Mucosa of descending colon (tissue), 3 donors: ENCODE data around the gene EPHX1. TPM values are rescaled to one million over a fixed set of nuclear protein-coding genes. Genes with fewer than 3 reads are reported as not detected.

Experiments used
- ATAC-seq: fragments of 200-7000 bp; cut with Tn5 transposase; one replicate; pipeline ENCODE4 v1.9.1; 2020; ENCODE audit warnings: mild to moderate bottlenecking, moderate library complexity
- DNase-seq, 3 donors: peaks; one replicate each; pipeline ENCODE4 v3.0.0-alpha.2; 2020
- H3K36me3 ChIP-seq: fragments of 200-600 bp; one replicate; pipeline ENCODE4 v1.8.0; 2021; ENCODE audit warnings: low read depth, mild to moderate bottlenecking
- H3K4me1 ChIP-seq: fragments of 200-600 bp; one replicate; pipeline ENCODE4 v1.8.0; 2021; ENCODE audit warnings: low read depth, mild to moderate bottlenecking
- H3K4me3 ChIP-seq: fragments of 200-600 bp; one replicate; pipeline ENCODE4 v1.8.0; 2021; ENCODE audit warnings: mild to moderate bottlenecking
- H3K9me3 ChIP-seq: fragments of 200-600 bp; one replicate; pipeline ENCODE4 v1.8.0; 2021; ENCODE audit warnings: mild to moderate bottlenecking
- CTCF ChIP-seq: fragments of 200-600 bp; IDR thresholded peaks from one replicate; pipeline ENCODE4 v1.8.0; 2022; ENCODE audit warnings: antibody characterized with exemption, mild to moderate bottlenecking
- intact Hi-C, 2 donors: fragments of 100-400 bp; cut with DNase I in 1 of 2; cut with micrococcal nuclease in 1 of 2; formaldehyde crosslinking; loops; one replicate each; pipeline versions ENCODE4 v1.11.0 to v1.11.1; 2022; cut with DNase I, micrococcal nuclease
- total RNA-seq, 3 donors: library from RNA; stranded (reverse); fragmentation: NEBNext Ultra II Directional in 2 of 3; extraction: Animal tissue kit (Norgen Biotek cat#: 25700) in 2 of 3; gene quantifications; one replicate each; pipeline versions ENCODE4 v1.2.1 to v1.2.4, GENCODE V29; 2021 to 2023
- donor health status: DM: no; HTN: no; CAD: no; lungs with moderate emphysema.
- donor health status: DM: no; HTN: no; CAD: no.
- donor health status: DM: no; HTN: yes; CAD: no.

EPHX1 gene
- total RNA-seq, 3 donors from 2014 or later = 48.8 to 86.3 (median 68.0) TPM

GRCh38 chr1:225851805-225852204 is 41.9 kb downstream of the EPHX1 start:
- intact Hi-C loops = no loop called here
- no peak for DNase-seq

GRCh38 chr1:225852413-225853124 is 42.6 kb downstream of the EPHX1 start:
- H3K36me3 ChIP-seq = no peaks in the 10 kb centered on the region
- peak in 1 of 3 donors; percentile 42 for DNase-seq
- no peaks in the 10 kb centered on the region for H3K9me3 ChIP-seq
- intact Hi-C loops = no loop called here
- ATAC-seq = no peak
- H3K4me1 ChIP-seq = peaks cover 12% of the 10 kb centered on the region
- no peak overlapping the region for H3K4me3 ChIP-seq
- TF ChIP-seq CTCF = no peak

More at GRCh38 chr1:225851805-225852204, 41.9 kb downstream of the EPHX1 start:
- ATAC-seq = no peak
- TF ChIP-seq CTCF = no peak
- H3K36me3 ChIP-seq = peaks cover under 1% of the 10 kb centered on the region
- H3K4me1 ChIP-seq = peaks cover 14% of the 10 kb centered on the region
- no peaks in the 10 kb centered on the region for H3K9me3 ChIP-seq
- no peak overlapping the region for H3K4me3 ChIP-seq

GRCh38 chr1:225853441-225853840 is 43.5 kb downstream of the EPHX1 start:
- ATAC-seq = no peak
- DNase-seq = peak in 1 of 3 donors; percentile 29
- peaks cover 3% of the 10 kb centered on the region for H3K4me1 ChIP-seq
- H3K4me3 ChIP-seq = no peak overlapping the region
- no peaks in the 10 kb centered on the region for H3K36me3 ChIP-seq
- intact Hi-C loops = no loop called here
- H3K9me3 ChIP-seq = no peaks in the 10 kb centered on the region
- TF ChIP-seq CTCF = no peak

GRCh38 chr1:225855503-225856300 is 45.8 kb downstream of the EPHX1 start:
- TF ChIP-seq CTCF = no peak
- Histone ChIP-seq H3K4me1 (no peaks in the 10 kb centered on the region), H3K4me3 (no peak overlapping the region), H3K9me3 (no peaks in the 10 kb centered on the region), H3K36me3 (no peaks in the 10 kb centered on the region)
- ATAC-seq = no peak
- DNase-seq = peak in 1 of 3 donors; percentile 36
- intact Hi-C loops = no loop called here

GRCh38 chr1:225857256-225857655 is 47.3 kb downstream of the EPHX1 start:
- Histone ChIP-seq H3K4me1 (no peaks in the 10 kb centered on the region), H3K9me3 (no peaks in the 10 kb centered on the region), H3K4me3 (no peak overlapping the region), H3K36me3 (no peaks in the 10 kb centered on the region)
- intact Hi-C loops = no loop called here
- no peak for ATAC-seq
- peak in 1 of 3 donors; percentile 5 for DNase-seq
- no peak for TF ChIP-seq CTCF
